Gastroesophageal sphincter (tissue), 3 donors: ENCODE results near the gene TXLNB.

Source experiments
- CTCF ChIP-seq, 4 experiments: fragments of 200-600 bp in 2 of 4; fragments of 450-650 bp in 2 of 4; sonication (generic) in 1 of 4; IDR thresholded peaks; one replicate each; pipeline ENCODE4 v1.5.1; 2017 to 2019; ENCODE audit warnings: antibody characterized with exemption in 4 of 4, mild to moderate bottlenecking in 2 of 4, moderate library complexity in 2 of 4
- EP300 ChIP-seq: sonication (generic); formaldehyde crosslinking; IDR thresholded peaks from one replicate; pipeline ENCODE4 v1.6.1; 2017; ENCODE audit warnings: antibody characterized with exemption, mild to moderate bottlenecking
- POLR2AphosphoS5 ChIP-seq: sonication (generic); formaldehyde crosslinking; IDR thresholded peaks from one replicate; pipeline ENCODE4 v1.6.1; 2017; ENCODE audit warnings: antibody characterized with exemption

- TF ChIP-seq CTCF (IDR thresholded peaks at IDR 0.05) (no peak), POLR2AphosphoS5 (no peak), EP300 (no peak)
These were observed 40.0 kb downstream of the TXLNB start for GRCh38 chr6:139251691-139252390.
